Hepatocyte (in vitro differentiated cells): ENCODE data around the gene DAGLB.

Experiments
- EZH2 ChIP-seq: fragments of 200-600 bp; sonication (generic); IDR thresholded peaks from 2 replicates; pipeline ENCODE4 v1.6.1; 2016; ENCODE audit warnings: antibody characterized with exemption, mild to moderate bottlenecking, borderline replicate concordance
- EZH2phosphoT487 ChIP-seq: fragments of 200-600 bp; sonication (generic); IDR thresholded peaks from one replicate; pipeline ENCODE4 v1.6.1; 2018; ENCODE audit warnings: antibody characterized with exemption, mild to moderate bottlenecking, low read depth, moderate library complexity; ENCODE audit not compliant: unreplicated experiment, severe bottlenecking
- TF ChIP-seq, protein P1 (sequence below): fragments of 200-600 bp; sonication (generic); IDR thresholded peaks from 2 replicates; pipeline ENCODE4 v1.5.1; 2016; ENCODE audit warnings: antibody characterized with exemption, mild to moderate bottlenecking; ENCODE audit not compliant: poor library complexity

DNA sequence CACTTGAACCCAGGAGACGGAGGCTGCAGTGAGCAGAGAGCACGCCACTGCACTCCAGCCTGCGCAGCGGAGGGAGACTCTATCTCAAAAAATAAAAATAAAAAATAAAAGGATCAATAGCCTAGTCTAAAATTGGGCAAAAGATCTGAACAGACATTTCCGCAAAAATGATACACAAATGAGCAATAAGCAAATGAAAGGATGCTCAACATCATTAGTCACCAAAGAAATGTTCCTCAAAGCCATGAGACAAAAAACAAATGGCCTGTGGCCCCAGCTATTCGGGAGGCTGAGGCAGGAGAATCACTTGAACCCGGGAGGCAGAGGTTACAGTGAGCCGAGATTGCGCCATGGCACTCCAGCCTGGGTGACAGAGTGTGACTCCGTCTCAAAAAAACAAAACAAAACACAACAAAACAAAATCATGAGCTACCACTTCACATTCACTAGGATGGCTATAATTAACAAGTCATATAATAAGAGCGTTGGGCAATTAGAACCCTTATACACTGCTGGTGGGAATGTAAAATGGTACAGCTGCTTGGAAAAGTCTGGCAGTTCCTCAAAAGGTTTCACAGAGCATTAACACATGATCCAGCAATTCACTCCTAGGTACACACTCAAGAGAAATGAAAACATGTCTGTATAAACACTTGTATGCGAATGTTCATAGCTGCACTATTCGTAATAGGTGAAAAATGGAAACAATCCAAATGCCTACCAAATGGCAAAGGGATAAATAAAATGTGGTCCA is 3.1 kb downstream of the DAGLB start:
- TF ChIP-seq, protein P1, sequence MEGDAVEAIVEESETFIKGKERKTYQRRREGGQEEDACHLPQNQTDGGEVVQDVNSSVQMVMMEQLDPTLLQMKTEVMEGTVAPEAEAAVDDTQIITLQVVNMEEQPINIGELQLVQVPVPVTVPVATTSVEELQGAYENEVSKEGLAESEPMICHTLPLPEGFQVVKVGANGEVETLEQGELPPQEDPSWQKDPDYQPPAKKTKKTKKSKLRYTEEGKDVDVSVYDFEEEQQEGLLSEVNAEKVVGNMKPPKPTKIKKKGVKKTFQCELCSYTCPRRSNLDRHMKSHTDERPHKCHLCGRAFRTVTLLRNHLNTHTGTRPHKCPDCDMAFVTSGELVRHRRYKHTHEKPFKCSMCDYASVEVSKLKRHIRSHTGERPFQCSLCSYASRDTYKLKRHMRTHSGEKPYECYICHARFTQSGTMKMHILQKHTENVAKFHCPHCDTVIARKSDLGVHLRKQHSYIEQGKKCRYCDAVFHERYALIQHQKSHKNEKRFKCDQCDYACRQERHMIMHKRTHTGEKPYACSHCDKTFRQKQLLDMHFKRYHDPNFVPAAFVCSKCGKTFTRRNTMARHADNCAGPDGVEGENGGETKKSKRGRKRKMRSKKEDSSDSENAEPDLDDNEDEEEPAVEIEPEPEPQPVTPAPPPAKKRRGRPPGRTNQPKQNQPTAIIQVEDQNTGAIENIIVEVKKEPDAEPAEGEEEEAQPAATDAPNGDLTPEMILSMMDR, result no peak
- TF ChIP-seq EZH2phosphoT487 (no peak), EZH2 (no peak)
